Inflammatory macrophage (primary cell): Measurements from ENCODE around the gene SLC31A2.

Experiments
- DNase-seq, 2 donors: peaks; one replicate each; pipeline ENCODE4 v3.0.0-alpha.2; 2020 to 2022

Gene SLC31A2

DNA sequence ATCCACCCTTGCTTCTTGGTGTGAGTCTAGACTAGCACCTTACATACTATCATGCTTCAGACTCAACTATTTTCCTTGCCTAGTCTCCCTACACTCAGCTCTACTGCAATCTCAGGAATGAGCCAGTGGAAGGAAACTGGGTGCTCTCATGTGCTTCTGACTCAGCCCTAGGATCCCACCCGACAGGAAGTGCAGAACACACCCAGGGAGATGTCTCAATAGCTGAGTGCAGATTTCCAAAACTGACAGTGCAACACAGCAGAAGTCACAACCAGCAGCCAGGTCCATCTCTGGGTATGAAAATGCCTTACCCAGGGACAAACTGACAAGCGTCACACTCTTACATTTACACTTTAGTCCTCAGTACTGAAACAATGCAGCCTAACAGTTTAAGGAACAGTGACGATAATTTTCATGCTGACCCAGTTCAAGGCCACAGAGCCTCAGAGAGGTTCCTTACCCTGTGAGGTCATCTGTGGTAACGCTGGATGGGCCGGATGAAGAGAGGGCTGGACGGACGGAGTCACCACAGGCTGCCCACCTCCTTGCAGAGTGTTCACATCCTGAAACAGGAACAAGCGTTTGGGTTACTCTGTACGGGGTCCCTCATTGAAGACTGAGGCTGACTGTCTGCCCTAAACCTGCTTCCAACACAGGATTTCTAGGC, 37.3 kb downstream of the SLC31A2 start:
- DNase-seq = peak; percentile 95 to 96

DNA sequence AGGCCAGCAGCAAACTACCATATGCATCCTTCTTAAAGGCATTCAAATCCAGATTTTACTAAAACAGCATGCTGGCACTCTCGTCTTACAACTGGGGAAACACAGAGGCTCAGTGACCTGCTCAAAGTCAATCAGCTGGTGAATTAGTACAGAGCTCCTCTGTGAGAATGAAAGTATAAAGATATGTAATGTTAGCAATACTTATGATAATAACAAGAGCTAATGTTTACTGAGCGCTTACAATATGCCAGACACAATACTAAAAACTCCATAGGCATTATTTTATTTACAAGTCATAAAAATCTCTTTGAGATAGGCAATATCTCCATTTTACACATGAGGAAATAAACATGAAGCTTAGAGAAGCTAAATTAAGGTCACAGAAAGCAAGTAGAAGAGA, 41.6 kb downstream of the SLC31A2 start:
- DNase-seq = no peak

DNA sequence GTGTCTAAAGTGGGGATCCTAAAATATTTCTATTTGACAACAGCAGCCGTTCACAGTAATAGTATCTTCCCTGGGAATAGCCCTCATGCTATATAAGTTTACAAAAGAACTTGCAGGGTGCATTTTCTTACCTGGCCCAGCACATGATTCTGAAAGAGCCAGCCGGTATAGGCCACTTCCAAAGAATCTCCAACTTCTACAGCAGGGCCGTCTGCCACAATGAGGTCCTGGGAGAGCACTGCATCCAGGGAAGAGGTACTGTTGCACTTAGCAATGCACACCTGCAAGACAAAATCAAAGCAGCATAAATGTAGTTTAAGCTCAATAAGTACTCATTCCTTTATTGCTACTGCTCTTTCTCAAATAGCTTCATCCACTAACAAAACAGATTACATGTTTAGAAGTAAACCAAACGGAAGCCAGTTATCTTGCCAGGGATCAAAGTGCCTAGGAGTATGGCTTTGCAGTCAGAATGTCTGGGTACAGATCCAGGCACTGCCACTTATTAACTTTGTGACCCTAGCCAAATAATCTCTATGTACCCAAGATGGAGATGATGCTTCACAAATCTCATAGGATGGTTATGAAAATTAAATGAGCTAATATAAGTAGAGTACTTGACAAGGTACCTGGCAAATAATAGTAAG, 49.0 kb downstream of the SLC31A2 start:
- no peak for DNase-seq

DNA sequence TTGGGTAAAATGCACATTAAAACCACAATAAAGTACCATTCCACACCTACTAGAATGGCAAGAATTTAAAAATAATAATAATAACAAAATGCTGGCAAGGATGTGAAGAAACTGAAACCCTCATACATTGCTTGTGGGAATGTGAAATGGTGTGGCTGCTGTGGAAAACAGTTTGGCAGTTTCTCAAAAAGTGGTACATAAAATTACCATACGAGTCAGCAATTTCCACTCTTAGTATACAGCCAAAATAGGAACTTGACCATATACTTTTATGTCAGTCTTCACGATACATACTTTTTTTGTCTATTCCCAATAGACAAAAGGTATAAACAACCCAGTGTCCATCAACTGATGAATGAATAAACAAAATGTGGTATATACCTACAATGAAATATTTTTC, 54.6 kb downstream of the SLC31A2 start:
- DNase-seq = peak in 1 of 2 donors; percentile 24

DNA sequence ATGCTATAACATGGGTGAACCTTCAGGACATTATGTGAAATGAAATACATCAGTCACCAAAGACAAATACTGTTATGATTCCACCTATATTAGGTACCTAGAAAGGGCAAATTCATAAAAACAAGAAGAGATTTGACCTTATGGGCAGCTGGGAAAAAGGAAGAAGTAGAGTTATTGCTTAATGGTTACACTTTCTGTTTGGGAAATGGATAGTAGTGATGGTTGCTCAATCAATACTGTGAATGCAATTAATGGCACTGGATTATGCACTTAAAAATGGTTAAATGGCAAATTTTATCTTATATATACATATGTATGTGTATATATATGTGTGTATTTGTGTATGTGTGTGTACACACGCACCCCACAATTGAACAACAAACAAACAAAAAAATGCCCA, 55.1 kb downstream of the SLC31A2 start:
- DNase-seq = peak; percentile 30 to 74

DNA sequence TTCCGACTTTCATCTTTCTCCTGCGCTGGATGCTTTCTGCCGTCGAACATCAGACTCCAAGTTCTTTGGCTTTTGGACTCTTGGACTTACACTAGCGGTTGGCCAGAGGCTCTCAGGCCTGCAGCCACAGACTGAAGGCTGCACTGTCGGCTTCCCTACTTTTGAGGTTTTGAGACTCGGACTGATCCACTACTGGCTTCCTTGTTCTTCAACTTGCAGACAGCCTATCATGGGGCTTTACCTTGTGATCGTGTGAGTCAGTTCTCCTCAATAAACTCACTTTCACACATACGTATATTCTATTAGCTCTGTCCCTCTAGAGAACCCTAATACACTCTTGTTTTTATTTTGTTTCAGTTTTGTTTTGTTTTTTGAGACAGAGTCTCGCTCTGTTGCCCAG, 60.0 kb downstream of the SLC31A2 start:
- DNase-seq = peak; percentile 72 to 80
